ENCODE results near the gene PSTPIP1. TPM values are rescaled to one million over a fixed set of nuclear protein-coding genes. Genes with fewer than 3 reads are reported as not detected.
"Not testable (repeated sequence)": the region's sequence is repeated elsewhere in the genome, so short reads cannot be mapped to it uniquely, and the experiment has no call there.

Gene PSTPIP1
- total and polyA plus RNA-seq, 2 of the 8 experiments (the other 6 are each of a cell fraction or from before 2014, with no cell fraction given), result 1.6 to 1.8 TPM

DNA sequence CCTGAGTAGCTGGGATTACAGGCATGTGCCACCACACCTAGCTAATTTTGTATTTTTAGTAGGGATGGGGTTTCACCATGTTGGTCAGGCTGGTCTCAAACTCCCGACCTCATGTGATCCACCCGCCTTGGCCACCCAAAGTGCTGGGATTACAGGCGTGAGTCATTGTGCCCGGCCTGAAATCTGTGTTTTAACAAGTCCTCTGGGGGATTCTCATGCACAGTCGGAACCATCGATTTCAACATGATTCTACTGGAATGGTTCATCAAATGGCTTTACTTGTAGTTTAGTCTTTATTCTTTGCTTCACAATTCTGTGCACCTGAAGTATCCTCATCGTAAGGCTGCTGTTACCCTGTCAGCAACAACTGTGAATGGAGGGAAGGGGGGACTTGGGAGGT, 28.9 kb upstream of the PSTPIP1 start:
- not testable (repeated sequence) for H2BK20ac ChIP-seq (ENCODE audit: low read length); H4K20me1 ChIP-seq (replicated peaks in 1 of 2; ENCODE audit: control insufficient read depth in 1 of 2, insufficient read depth in 2 of 2, low read length in 2 of 2); H3K56ac ChIP-seq (replicated peaks; ENCODE audit: insufficient read length, low read depth, low read length); FAIRE-seq; H4K91ac ChIP-seq (replicated peaks; ENCODE audit: insufficient read length, low read length); H2BK15ac ChIP-seq (ENCODE audit: low read length); H3K4me1 ChIP-seq (replicated peaks in 1 of 4; ENCODE audit: control insufficient read depth in 3 of 4, insufficient read depth in 4 of 4, low read length in 3 of 4); H2BK5ac ChIP-seq (ENCODE audit: low read depth, low read length); H3K23me2 ChIP-seq (ENCODE audit: low read depth, low read length); H3K9ac ChIP-seq (replicated peaks in 1 of 4; ENCODE audit: extremely low read depth in 1 of 4, low read depth in 3 of 4, low read length in 3 of 4); H2BK12ac ChIP-seq (ENCODE audit: low read depth, low read length); H3K4me3 ChIP-seq (ENCODE audit: extremely low read depth in 1 of 4, insufficient read depth in 2 of 4, low read depth in 3 of 4, low read length in 4 of 4); H3K79me2 ChIP-seq (ENCODE audit: control insufficient read depth in 1 of 2, insufficient read depth in 2 of 2, low read length in 2 of 2); H3K27ac ChIP-seq (ENCODE audit: low read depth, low read length); H3K4me2 ChIP-seq (ENCODE audit: insufficient read depth in 1 of 2, low read depth in 2 of 2, low read length in 2 of 2); H2BK120ac ChIP-seq (replicated peaks; ENCODE audit: low read depth, low read length); H3K27me3 ChIP-seq (replicated peaks in 1 of 4; ENCODE audit: control insufficient read depth in 3 of 4, extremely low read depth in 1 of 4, insufficient read depth in 3 of 4, low read length in 3 of 4); H3K14ac ChIP-seq (ENCODE audit: insufficient read length); H2AFZ ChIP-seq (ENCODE audit: low read length); H3K36me3 ChIP-seq (ENCODE audit: control insufficient read depth in 2 of 4, insufficient read depth in 4 of 4, low read length in 3 of 4); H3K79me1 ChIP-seq (ENCODE audit: low read depth, low read length); DNase-seq (ENCODE audit: low read depth in 1 of 2, low spot score in 2 of 2); H3K4ac ChIP-seq (replicated peaks; ENCODE audit: insufficient read length, low read depth, low read length); H3K9me3 ChIP-seq (ENCODE audit: insufficient read depth in 2 of 2, low read depth in 1 of 2, low read length in 1 of 2); H4K8ac ChIP-seq (ENCODE audit: extremely low read depth, insufficient read depth, low read length); H3K18ac ChIP-seq (ENCODE audit: extremely low read depth, low read length); H4K5ac ChIP-seq (ENCODE audit: insufficient read length, low read depth, low read length); H2AK5ac ChIP-seq (ENCODE audit: low read depth, low read length); H3K23ac ChIP-seq (ENCODE audit: insufficient read length)
- ChIA-PET POLR2A (ENCODE audit: partially characterized antibody) (interaction anchor here (1.7 kb wide), 1 partner anchor 10 kb away, joined by 4 read pairs; no protein-coding TSS in a partner anchor), CTCF (ENCODE audit: partially characterized antibody) (interaction anchor here (1.1 kb wide), 1 partner anchor 22 kb away, joined by 3 read pairs; no protein-coding TSS in a partner anchor)
- 86% methylated on average over 7 of the region's 7 CpGs; no CpG with 5 or more reads in 1 of the 2 experiments for WGBS, 2 experiments (ENCODE audit: extremely low coverage in 1 of 2, insufficient coverage in 1 of 2, insufficient read length in 1 of 2, insufficient replicate concordance in 2 of 2, low coverage in 1 of 2, low lambda C conversion rate in 2 of 2, missing lambda C conversion rate in 1 of 2)
